Amniotic epithelial cell (primary cell): ENCODE measurements around the gene EPB41L2.

Experiments used
- DNase-seq: peaks from one replicate; pipeline ENCODE4 v3.0.0-alpha.2; 2010; ENCODE audit warnings: low read depth

EPB41L2 gene

DNA sequence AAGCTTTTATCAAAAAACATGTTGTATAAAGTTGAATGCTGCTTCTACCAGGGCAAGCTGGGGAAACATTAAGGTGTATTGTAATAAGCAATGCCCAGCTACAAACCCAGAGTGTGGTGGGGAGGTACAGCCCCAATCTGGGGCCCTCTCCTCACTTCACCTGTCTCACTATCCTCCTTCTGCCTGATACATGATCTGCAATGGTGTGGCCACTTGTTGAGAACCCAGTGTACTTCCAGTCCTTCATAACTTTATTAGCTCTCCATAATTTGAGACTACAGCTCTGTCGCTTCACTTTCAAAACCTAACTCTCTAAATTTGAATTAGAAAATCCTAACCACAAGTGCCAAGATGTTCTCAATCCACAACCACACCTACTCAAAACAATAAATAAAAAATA, 84.9 kb downstream of the EPB41L2 start:
- no peak for DNase-seq

DNA sequence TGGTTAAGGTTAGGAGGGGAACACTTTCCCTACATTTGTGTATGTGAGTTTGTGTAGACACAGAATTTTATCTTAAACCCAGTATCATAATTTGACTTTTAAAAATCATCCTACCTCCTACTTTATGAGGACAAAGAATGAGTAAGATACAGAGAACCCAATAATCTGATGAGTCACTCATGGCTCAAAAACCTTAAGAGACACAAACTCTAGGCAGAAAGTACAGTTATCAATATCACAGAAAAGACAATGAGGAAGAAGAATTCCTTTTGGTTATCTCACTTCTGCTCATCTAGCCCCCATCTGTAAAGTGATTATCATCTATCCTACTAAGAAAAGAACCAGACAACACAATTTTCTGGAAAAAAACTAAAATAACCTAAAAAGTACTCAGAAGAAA, 87.7 kb downstream of the EPB41L2 start:
- peak; percentile 28 for DNase-seq

DNA sequence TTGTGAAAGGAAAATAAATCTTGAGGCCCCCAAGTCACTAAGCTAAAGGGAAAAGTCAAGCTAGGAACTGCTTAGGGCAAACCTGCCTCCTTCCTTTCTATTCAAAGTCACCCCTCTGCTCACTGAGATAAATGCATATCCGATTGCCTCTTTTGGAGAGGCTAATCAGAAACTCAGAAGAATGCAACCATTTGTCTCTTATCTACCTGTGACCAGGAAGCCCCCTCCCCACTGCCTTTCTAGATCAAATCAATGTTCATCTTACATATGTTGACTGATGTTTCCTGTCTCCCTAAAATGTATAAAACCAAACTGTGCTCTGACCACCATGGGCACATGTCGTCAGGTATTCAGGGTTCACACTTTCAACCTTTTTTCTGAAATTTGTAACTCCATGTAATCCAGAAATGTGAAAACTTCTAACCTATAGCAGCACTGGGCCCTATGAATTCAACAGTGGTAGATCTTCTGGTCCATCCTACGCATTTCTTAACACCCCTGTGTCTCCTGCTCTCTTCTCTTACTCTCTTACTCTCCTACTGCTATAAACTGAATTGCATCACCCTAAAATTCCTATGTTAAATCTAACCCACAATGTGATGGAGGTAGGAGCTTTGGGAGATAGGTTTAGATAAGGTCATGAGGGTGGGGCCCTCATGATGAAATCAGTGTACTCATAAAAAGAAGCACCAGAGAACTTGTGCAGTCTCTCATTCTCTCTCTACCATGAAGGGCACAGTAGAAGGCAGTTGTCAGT, 89.3 kb downstream of the EPB41L2 start:
- peak; percentile 71 for DNase-seq

DNA sequence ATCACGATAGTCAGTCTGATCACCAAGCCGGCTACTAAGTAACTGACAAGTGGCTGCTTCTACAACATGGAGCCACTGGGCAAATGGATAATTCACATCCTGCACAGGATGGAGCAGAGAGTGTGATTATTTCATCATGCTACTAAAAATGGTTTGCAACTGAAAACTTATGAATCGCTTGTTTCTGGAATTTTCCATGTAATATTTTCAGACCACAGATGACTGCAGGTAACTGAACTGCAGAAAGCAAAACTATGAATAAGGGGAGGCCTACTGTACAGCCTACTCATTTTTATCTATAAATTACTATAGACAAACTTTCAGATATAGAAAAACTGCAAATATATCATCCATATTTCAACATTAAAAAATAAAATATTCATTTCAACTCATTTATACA, 91.5 kb downstream of the EPB41L2 start:
- DNase-seq: no peak

DNA sequence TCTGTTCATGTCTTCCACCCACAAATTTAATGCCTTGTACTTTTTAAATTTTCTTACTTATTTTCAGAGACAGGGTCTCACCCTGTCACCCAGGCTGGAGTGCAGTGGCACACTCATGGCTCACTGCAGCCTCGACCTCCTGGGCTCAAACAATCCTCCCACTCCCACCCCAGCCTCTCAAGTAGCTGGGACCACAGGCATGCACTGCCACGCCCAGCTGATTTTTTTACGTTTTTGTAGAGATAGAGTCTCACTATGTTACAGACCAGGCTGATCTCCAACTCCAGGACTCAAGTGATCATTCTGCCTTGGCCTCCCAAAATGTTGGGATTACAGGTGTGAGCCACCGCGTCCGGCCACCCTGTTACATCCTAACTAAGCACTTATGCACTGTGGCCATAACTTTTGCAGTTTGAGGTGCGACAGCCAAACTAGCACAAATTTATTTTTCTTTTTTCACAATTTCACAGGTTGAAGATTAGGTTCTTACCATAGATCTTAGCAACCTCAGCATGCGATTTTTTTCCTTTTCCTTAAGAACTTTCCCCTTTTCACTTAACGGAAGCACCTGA, 92.1 kb downstream of the EPB41L2 start:
- DNase-seq: no peak

DNA sequence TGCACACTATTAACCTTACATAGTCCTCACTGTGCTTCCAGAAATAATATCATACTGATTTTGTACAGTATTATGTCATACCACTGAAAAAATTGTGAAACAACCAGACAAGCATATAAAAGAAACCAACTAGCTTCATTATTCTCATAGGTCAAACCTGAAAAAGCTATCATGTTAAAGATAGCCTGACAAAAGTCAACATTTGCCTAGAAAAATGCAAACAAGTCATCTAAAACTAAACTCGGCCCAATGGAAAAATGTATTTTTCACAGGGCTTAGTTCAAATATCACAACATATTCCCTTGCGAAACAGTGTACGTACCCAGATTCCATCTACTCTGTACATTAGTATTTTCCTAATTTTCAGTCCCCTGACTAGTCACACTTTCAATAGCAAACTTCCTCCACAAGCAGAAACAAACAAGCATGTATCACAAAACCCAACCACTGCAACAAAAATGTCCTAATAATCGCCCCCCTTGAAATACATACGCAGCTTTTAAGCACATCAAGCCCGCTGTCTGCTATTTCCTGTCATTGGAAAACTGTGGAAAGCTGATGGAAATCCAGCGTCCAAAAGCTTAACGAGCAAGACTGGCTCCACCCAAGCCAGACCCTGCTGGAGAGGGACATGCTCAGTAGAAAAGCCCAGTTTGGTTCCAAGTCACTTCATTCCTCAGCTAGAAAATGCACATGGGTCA, 93.1 kb downstream of the EPB41L2 start:
- DNase-seq: peak; percentile 21

DNA sequence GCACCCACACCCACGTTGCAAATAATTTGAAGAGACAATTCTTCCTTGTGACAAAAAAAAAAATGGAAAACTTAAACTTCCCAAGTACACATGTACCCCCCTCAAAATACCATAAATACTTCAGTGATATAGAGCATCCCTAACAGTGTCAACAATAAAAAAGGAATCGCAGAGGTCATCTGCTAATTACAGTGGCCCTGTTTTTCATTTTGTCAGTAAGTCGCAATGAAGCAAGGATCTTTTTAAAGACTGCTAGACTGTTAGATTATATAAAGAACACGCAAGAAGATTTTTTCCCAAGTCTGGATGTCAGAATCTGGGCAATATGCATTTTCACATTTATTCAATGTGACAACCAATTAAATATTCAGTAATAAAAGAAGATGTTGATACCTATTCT, 93.9 kb downstream of the EPB41L2 start:
- DNase-seq: no peak

DNA sequence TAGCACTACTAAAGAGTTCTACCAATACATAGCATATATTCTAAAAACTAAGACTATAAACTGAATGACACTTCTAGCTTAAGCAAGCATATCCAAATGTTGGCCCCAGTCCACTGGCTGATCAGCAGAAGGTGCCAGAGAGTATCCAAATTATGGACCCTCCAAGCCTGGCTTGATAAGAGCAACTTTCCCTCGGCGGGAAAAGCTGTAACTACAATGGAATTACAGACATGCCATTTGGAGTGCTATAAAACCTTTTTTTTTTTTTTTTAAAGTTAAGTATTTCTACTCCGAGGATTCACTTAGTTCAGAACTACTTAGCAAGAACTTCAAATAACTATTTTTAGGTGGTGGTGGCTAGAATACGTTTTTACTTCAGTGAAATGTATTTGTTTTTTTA, 94.6 kb downstream of the EPB41L2 start:
- no peak for DNase-seq

DNA sequence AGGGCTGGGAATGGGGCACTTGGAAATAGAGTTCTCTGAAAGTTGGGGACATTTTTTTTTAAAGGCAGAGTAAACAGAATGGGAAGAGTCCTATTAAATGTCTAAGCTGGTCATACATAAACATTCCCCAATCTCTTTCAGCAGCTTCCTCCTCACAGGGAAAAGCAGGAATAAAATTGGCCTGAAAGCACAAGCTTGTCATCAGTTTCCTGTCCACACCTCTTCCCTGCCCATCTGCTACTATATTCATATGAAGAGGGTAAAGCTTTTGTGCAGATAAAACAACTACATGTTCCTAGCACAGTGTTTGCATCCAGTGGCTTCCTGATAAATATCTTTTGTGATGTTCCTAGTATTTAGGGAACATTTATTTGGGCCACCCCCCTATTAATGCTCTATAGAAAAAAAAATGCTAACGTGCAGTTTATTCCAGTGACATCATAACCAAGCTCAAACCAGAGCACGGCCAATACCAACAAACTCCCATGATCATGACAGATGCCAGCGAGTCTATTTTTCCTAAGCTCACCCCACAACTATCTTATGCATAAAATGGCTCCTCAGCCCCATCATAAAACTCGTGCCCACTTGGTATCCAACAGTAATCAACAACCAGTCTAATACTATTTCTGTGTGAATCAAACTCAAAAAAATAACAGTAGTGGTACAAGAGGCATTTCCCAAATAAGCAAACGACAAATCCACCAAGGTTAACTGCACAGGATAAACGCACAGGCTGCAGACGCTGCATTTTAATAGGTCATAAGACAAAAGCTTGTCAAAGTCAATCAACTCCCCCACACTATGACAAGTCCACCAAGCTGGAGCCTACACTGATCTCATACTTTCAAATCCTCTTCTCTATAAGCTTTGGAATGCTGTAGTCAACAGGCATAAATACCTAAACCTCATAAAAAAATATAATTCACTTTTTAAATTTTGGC, 95.3 kb downstream of the EPB41L2 start:
- peak; percentile 22 for DNase-seq

DNA sequence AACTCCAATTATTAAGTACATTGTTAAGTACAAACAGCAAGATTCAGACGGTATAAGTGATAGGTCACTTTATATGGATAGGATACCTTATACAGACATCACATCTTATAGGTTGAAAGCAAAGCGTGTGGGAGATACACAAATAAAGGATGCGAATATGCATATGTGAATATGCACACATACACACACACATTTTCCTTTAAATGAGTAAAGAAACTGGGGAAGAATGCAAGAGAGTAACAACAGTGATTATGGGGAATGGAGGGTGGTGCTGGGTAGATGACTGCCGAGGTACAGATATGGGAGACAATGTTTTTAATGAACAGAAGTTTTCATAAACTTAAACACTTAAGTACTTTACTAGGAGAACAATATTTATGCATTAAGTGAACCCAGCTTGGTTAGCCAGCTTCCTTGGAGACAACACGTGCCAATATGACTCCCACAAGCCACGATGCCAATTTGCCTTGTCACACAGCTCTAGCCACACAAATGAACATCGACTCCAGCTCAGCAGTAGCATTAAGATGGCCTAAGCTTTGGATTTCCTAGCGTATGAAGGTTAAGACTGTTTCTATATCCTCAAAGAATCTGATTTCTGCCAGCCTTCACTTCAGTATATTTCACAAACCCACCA, 96.6 kb downstream of the EPB41L2 start:
- no peak for DNase-seq

DNA sequence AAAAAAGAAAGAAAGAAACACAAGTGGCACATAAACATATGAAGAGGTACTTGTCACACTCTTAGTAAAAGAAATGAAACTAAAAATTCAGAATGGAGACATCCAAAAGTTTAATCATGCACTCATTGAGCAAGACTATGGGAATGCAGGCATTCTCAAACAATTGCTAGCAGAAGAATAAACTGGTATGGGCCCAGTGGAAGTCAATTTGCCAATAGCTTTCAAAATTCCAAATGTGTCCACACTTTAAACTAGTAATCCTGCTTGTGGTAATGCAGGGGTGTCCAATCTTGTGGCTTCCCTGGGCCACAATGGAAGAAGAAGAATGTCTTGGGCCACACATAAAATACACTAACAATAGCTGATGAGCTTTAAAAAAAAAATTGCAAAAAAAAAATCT, 97.4 kb downstream of the EPB41L2 start:
- peak; percentile 63 for DNase-seq

DNA sequence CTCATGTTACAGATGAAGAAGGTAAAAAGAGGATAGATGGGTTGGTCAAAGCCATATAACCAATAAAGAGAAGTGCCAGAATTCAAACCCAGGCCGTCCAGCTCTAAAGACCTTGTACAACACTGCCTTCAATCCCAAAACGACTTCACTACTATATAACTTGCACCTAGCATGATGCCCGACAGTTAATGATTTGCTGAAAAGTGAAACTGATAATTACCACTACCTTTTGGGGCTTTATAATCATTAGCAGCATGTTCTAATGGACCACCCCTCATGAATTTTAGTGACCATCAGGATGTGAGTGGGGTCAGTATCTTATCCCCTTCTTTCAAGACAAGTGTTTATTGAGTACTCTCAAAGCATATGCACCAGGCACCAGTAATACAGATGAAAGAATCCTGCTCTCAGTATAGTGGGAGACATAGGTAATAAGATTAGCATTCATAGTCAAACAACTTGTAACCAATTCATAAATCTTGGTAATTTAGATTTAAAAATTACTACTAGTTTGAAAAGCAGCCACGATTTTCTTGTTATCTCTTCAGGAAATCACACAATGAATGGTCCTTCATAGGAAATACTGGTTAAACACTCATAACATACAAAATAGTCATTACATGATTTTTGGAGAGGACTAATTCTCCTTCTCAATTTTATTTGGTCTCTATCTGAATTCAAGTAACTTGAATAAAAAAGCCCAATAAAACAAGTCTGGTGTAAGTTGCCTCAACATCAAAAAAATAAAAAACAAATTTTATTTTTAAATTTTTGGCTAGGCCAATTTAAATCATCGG, 98.0 kb downstream of the EPB41L2 start:
- DNase-seq: no peak

DNA sequence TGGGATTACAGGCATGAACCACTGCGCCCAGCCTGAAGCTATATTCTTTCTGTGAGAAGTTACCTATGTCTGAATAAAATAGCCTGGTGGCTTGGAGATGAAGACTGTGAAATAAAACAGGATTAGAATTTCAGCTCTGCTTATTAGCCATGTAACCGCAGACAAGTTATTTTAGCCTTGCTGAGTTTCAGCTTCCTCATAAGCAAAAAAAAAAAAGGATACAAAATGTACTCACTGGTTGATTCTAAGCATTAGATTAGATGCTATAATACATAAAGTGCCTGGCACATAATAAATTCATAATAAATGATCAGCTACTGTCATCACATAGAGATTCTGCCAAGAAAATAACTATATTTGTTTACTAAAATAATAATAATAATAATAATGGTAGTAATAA, 98.8 kb downstream of the EPB41L2 start:
- no peak for DNase-seq

DNA sequence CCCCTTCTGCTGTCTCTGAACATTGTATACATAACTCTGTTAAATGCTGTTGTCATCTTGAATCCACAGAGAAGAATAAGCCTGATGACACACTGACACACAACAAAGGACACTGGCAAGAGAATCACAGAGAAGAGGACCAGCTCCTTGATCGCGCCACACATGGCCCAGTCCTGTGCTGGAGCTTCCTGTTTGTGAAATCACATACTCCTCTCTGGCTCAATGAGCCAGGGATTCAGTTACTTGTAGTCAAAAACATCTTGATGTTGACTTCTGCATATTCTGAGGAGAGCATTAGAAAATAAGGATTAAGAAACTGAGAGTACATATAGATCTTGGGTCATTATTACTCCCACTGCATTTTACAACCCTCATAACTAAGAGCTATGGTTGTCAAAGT, 100.1 kb downstream of the EPB41L2 start:
- DNase-seq: no peak

DNA sequence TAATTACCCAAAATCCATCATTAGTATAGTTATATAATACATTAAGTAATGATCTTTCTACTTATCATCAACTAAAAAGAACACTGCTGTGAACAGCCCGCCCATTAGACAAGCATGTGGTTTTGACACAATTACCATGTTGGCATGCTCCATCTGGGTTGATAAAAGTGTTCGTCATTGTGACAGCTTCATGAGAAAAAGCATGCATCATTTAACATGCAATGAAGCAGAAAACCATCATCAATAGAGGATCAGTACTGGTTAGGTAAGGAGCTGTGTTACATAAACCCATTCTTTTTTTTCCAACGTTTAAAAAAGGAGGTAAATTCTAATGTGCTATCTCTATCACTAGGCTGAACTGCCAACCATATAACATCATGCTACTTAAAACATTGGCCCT, 101.9 kb downstream of the EPB41L2 start:
- no peak for DNase-seq

DNA sequence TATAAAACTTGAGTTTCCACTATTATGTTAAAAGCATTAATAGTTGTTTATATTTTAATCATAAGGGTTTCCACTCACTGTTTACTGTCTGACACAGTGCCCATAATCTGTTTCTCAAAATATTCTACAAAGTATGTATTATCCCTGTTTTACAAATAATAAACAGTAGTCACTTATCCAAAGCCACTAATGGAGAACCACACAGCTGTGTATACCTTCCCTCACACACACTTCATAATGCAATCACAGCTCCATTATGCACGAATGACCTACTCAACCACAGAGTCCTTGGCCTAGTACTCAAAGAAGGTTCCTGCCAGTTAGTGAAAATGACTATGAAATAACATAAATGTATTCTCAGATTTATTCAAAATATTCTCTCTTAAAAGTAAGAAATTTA, 103.1 kb downstream of the EPB41L2 start:
- no peak for DNase-seq

DNA sequence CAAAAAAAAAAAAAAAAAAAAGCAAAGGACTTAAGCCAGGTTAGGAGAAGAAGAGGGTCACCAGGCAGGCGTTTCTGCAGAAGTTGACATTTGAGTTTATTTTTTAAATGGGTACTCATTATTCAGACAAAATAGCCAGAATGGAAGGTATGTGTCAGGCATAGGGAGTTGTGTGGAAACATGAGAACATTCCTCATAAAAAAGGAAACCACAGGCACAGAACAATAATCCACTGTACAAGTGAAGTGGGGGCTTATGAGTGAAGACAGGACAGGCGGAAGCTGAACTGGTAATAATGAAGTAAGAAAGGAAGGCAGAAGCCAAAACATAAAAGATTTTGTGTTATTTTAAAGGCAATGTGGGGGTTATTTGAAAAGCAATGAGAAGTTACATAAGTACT, 104.6 kb downstream of the EPB41L2 start:
- peak; percentile 62 for DNase-seq

DNA sequence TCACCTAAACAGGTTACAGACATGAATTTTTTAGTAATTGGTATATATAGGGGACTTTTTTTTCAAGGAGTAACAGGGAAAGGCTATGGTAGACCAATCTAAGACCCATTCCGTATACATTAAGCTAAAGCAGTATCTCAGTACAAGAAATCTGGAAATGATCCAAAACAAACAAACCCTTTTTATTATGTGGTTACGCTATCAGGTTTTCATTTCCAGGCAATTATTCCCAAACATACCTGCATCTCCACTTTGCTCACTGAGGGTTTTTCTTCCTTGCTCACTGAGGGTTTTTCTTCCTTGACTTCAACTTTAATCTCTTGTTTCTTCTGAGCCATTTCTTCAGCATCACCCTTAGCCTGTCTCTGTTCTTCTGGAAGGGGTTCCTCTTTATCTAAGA, 107.3 kb downstream of the EPB41L2 start:
- DNase-seq: no peak

DNA sequence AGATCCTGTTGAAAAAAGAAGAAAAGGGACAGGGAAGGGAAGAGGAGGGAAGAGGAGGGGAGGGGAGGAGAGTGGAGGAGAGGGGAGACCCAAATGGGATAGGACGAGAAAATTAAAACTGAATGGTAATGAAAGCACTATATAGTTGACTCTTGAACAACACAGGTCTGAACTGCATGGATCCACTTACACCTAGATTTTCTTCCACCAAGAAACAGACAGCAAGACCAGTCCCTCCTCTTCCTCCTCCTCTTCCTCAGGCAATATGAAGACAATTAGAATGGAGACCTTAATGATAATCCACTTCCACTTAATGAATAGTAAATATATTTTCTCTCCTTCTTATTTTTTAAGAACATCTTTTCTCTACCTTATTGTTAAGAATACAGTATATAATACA, 113.5 kb downstream of the EPB41L2 start:
- no peak for DNase-seq

DNA sequence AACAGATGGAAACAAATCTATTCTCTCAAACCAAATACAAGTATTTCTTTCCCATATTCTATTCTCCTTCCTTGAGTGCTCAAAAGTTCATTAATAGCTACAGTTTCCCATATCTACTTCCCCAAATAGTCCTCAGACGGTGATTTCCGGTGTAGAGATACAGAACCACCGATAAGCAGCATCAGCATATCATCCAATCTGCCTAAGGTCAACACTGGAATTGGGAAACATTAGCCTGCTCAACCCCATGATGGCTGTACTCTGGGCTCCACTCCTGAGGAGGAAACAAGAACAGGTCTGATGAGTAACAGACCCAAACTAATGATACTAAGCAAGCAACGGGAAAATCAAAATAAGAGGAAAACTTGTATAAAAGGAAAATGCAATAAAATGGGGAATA, 115.6 kb downstream of the EPB41L2 start:
- no peak for DNase-seq

DNA sequence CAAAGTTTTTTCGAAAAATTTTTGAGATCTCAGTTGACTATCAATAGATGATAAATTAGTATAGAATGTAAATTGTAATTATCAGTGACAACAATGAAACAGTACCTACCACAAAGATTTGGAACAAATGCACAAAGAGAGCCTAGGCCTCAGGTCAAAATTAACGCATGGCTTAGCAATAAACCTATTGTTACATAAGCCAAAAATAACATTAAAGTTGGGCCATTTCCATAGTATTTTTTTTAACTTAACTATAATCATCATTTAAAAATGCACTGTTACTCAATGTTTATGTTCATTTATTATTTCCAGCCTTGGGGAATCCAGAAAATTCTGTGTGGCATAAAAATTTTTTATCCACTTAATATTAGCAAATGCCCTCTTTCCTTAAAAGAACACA, 117.0 kb downstream of the EPB41L2 start:
- no peak for DNase-seq
